Suprapubic skin (tissue), 4 donors: ENCODE measurements around the gene CFD. TPM values are rescaled to one million over a fixed set of nuclear protein-coding genes. Genes with fewer than 3 reads are reported as not detected.
A peak's percentile ranks its signal among the peaks of the same experiment; 100 is the strongest.
"Not testable (repeated sequence)": the region's sequence is repeated elsewhere in the genome, so short reads cannot be mapped to it uniquely, and the experiment has no call there.

ENCODE experiments used
- DNase-seq, 2 donors: peaks; one replicate each; pipeline ENCODE4 v3.0.0-alpha.2; 2019; ENCODE audit warnings: low spot score in 2 of 2
- H3K27ac ChIP-seq: fragments of 200-600 bp; sonication (generic); one replicate; pipeline ENCODE4 v1.5.1; 2019
- H3K27me3 ChIP-seq: fragments of 200-600 bp; sonication (generic); one replicate; pipeline ENCODE4 v1.5.1; 2019
- H3K36me3 ChIP-seq: fragments of 200-600 bp; sonication (generic); one replicate; pipeline ENCODE4 v1.5.1; 2019
- H3K4me1 ChIP-seq: fragments of 200-600 bp; sonication (generic); one replicate; pipeline ENCODE4 v1.5.1; 2019
- H3K4me3 ChIP-seq: fragments of 200-600 bp; sonication (generic); one replicate; pipeline ENCODE4 v1.5.1; 2019; ENCODE audit warnings: mild to moderate bottlenecking
- H3K9me3 ChIP-seq: fragments of 200-600 bp; sonication (generic); one replicate; pipeline ENCODE4 v1.5.1; 2019
- EP300 ChIP-seq: sonication (generic); formaldehyde crosslinking; IDR thresholded peaks from one replicate; pipeline ENCODE4 v1.6.1; 2017; ENCODE audit warnings: antibody characterized with exemption
- POLR2A ChIP-seq, 2 donors: fragments of 450-650 bp; IDR thresholded peaks; one replicate each; pipeline ENCODE4 v1.6.1; 2017; ENCODE audit warnings: antibody characterized with exemption in 2 of 2, mild to moderate bottlenecking in 2 of 2, moderate library complexity in 2 of 2
- POLR2AphosphoS5 ChIP-seq, 3 donors: sonication (generic); formaldehyde crosslinking; IDR thresholded peaks; one replicate each; pipeline ENCODE4 v1.6.1; 2017; ENCODE audit warnings: antibody characterized with exemption in 3 of 3
- WGBS: methylation state at CpG from one replicate; pipeline ENCODE4 v1.1.5; 2018; 5-methylcytosine and 5-hydroxymethylcytosine counted together
- total RNA-seq, 4 donors: library from RNA; depleted of rRNA; stranded (reverse); fragments of >200 nt; gene quantifications; one replicate each; pipeline ENCODE4 v1.1.0, GENCODE V29; 2016
- TF ChIP-seq, protein P1 (sequence below), 2 donors: fragments of 200-600 bp in 1 of 2; fragments of 450-650 bp in 1 of 2; sonication (generic) in 1 of 2; IDR thresholded peaks; one replicate each; pipeline ENCODE4 v1.5.1; 2016 to 2019; ENCODE audit warnings: antibody characterized with exemption in 2 of 2, mild to moderate bottlenecking in 1 of 2, moderate library complexity in 1 of 2

CFD gene
- total RNA-seq, 4 donors from 2014 or later = 195 to 332 (median 294) TPM

DNA sequence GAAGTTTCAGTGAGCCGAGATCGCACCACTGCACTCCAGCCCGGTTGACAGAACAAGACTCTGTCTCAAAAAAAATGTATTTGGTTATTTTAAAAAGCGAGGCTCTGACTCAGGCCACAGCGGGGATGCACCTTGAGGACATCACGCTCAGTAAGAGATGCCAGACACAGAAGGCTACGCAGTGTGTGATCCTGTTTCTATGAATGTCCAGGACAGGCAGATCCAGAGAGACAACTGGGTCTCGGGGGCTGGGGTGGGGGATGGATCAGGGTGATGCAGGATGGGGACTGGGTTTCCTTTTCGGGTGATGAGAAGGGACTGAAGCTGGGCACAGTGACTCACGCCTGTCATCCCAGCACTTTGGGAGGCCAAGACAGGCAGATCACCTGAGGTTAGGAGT is 28.1 kb downstream of the CFD start:
- H3K27me3 ChIP-seq = no peaks in the 10 kb centered on the region
- no peaks in the 10 kb centered on the region for H3K9me3 ChIP-seq
- no peak overlapping the region for H3K4me3 ChIP-seq
- peaks cover 16% of the 10 kb centered on the region for H3K4me1 ChIP-seq
- peaks cover 71% of the 10 kb centered on the region for H3K36me3 ChIP-seq
- no peak overlapping the region for H3K27ac ChIP-seq
- no peak for DNase-seq
- WGBS = 88% methylated on average over 10 of the region's 10 CpGs
- TF ChIP-seq, protein P1, sequence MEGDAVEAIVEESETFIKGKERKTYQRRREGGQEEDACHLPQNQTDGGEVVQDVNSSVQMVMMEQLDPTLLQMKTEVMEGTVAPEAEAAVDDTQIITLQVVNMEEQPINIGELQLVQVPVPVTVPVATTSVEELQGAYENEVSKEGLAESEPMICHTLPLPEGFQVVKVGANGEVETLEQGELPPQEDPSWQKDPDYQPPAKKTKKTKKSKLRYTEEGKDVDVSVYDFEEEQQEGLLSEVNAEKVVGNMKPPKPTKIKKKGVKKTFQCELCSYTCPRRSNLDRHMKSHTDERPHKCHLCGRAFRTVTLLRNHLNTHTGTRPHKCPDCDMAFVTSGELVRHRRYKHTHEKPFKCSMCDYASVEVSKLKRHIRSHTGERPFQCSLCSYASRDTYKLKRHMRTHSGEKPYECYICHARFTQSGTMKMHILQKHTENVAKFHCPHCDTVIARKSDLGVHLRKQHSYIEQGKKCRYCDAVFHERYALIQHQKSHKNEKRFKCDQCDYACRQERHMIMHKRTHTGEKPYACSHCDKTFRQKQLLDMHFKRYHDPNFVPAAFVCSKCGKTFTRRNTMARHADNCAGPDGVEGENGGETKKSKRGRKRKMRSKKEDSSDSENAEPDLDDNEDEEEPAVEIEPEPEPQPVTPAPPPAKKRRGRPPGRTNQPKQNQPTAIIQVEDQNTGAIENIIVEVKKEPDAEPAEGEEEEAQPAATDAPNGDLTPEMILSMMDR (IDR thresholded peaks at IDR 0.05) = no peak
- no peak for TF ChIP-seq EP300
- no peak for TF ChIP-seq POLR2AphosphoS5 (IDR thresholded peaks at IDR 0.05)
- TF ChIP-seq POLR2A (IDR thresholded peaks at IDR 0.05) = no peak

DNA sequence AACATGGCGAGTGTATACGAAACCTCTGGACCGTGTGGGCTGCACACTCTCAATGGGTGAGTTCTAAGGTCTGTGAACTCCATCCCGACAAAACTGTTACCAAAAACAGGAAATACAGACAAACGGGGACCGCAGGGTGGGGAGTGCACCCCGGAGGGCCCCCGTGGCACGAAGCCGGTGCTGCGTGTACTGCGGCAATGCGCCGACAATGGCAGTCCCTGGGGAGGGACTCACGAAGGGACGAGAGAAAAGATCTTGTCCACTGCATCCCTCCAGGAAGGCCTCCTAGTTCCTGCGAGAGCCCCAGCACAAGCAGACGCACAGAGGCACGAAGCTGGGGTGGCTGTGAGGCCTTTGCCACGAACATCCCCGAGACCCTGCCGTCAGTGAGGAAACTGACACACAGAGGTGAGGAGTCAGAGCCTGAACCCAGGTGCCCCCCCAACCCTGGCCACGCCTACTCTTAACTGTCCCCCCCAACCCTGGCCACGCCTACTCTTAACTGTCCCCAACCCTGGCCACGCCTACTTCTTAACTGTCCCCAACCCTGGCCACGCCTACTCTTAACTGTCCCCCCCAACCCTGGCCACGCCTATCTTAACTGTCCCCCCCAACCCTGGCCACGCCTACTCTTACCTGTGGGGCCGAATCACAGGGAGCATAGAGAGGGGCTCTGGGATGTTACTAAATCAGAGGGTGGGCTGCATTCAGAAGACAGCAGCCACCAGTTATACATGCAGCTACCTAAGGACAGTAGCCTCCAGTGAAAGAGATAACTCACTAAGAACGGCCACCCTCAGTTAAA is 29.3 kb downstream of the CFD start:
- peaks cover 60% of the 10 kb centered on the region for H3K36me3 ChIP-seq
- peaks cover 19% of the 10 kb centered on the region for H3K4me1 ChIP-seq
- TF ChIP-seq, protein P1 (IDR thresholded peaks at IDR 0.05) = no peak
- no peak for TF ChIP-seq EP300
- TF ChIP-seq POLR2AphosphoS5 (IDR thresholded peaks at IDR 0.05) = no peak
- TF ChIP-seq POLR2A (IDR thresholded peaks at IDR 0.05) = no peak
- H3K4me3 ChIP-seq = no peak overlapping the region
- no peaks in the 10 kb centered on the region for H3K9me3 ChIP-seq
- DNase-seq = no peak
- H3K27me3 ChIP-seq = no peaks in the 10 kb centered on the region
- no peak overlapping the region for H3K27ac ChIP-seq
- 87% methylated on average over 24 of the region's 30 CpGs for WGBS

DNA sequence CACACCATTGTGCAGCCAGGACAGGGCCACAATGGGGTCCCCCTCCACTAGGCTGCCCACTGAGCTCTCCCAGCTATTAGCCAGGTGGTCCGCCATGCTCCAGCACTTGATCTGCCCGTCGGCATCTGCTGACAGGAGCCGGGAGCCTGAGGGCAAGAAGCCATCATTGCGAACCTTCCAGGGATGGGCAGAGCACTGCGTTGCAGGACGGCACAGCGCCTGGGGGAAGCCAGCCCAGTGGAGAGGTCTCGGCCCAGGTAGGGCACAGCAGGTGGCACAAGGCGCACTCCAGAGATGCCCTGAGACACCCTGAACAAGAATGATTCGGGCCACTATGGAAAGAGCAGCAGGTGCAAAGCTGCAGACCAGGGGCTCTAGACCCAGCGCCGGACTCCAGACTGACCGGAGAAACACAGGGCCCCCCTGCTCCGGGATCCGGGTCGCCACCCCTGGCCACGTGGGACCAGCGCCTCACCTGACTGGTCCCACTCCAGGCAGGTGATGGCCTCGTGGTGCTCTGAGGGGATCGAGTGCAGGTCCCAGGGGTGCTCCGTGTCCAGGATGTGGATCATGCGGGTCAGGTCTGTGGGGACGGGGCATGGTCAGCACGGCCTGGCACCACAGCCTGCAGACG is 30.3 kb downstream of the CFD start:
- Histone ChIP-seq H3K27ac (no peak overlapping the region), H3K4me1 (peaks cover 21% of the 10 kb centered on the region), H3K9me3 (no peaks in the 10 kb centered on the region), H3K27me3 (no peaks in the 10 kb centered on the region), H3K36me3 (peaks cover 52% of the 10 kb centered on the region), H3K4me3 (no peak overlapping the region)
- TF ChIP-seq, protein P1 (IDR thresholded peaks at IDR 0.05) = no peak
- TF ChIP-seq POLR2AphosphoS5 (IDR thresholded peaks at IDR 0.05) = no peak
- TF ChIP-seq EP300 = no peak
- no peak for TF ChIP-seq POLR2A (IDR thresholded peaks at IDR 0.05)
- DNase-seq = no peak
- 100% methylated on average over 3 of the region's 26 CpGs for WGBS

DNA sequence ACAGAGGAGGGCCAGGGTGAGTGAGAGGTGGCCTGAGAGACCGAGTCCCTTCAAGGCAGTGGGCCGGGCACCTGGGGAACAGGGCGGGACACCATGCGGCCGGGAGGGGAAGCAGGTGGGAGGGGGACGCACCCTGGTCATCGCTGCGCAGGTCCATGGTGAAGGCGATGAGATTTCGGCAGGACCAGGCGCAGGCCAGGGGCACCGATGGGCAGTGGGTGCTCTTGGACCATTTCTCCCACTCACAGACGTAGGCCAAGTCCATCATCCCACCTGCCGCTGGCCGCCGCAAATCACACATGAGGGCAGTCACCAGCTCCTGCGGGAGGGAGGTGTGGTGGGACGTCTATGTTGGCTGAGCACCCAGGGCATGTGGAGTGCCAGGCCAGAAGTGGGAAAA is 31.4 kb downstream of the CFD start:
- WGBS = 85% methylated on average over 17 of the region's 18 CpGs
- no peak for DNase-seq
- Histone ChIP-seq H3K27me3 (no peaks in the 10 kb centered on the region), H3K9me3 (no peaks in the 10 kb centered on the region), H3K36me3 (peaks cover 41% of the 10 kb centered on the region), H3K27ac (no peak overlapping the region), H3K4me1 (peaks cover 21% of the 10 kb centered on the region), H3K4me3 (no peak overlapping the region)
- TF ChIP-seq POLR2AphosphoS5 (IDR thresholded peaks at IDR 0.05) (no peak), EP300 (no peak), POLR2A (IDR thresholded peaks at IDR 0.05) (no peak)
- TF ChIP-seq, protein P1 (IDR thresholded peaks at IDR 0.05) = no peak

DNA sequence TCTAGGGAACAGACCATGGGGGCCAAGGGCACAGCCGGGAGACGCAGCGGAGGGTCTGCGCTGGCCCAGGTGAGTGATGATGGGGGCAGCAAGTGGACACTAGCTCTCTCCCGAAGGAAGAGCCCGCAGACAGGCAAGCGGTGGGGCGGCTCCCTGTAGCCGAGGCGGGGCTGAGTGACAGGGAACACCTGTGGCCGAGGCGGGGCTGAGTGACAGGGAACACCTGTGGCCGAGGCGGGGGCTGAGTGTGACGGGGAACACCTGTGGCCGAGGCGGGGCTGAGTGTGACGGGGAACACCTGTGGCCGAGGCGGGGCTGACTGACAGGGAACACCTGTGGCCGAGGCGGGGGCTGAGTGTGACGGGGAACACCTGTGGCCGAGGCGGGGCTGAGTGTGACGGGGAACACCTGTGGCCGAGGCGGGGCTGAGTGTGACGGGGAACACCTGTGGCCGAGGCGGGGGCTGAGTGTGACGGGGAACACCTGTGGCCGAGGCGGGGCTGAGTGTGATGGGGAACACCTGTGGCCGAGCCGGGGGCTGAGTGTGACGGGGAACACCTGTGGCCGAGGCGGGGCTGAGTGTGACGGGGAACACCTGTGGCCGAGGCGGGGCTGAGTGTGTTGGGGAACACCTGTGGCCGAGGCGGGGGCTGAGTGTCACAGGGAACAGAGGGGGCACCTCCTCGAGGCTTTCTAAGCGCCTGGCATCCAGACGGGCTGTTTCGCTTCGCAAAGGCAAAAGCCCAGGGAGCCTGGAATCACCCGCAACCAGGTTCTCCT is 32.1 kb downstream of the CFD start:
- Histone ChIP-seq H3K4me1 (peaks cover 21% of the 10 kb centered on the region), H3K4me3 (peak overlapping the region; percentile 89), H3K27ac (peak overlapping the region; percentile 89), H3K36me3 (peaks cover 34% of the 10 kb centered on the region)
- not testable (repeated sequence) for DNase-seq, H3K9me3 ChIP-seq, H3K27me3 ChIP-seq
- 70% methylated on average over 40 of the region's 50 CpGs for WGBS
